Stimulated activated CD8-positive, alpha-beta memory T cell treated with anti-CD3 and anti-CD28 coated beads, Interleukin-12 subunit alpha, Interleukin-12 subunit beta, amount 100 ng/mL, for 1 hour (primary cell): ENCODE results near the gene MBD4.

Experiments used
- DNase-seq: peaks from one replicate; pipeline ENCODE4 v3.0.0-alpha.2; 2020; ENCODE audit warnings: low read depth

The MBD4 gene

DNA sequence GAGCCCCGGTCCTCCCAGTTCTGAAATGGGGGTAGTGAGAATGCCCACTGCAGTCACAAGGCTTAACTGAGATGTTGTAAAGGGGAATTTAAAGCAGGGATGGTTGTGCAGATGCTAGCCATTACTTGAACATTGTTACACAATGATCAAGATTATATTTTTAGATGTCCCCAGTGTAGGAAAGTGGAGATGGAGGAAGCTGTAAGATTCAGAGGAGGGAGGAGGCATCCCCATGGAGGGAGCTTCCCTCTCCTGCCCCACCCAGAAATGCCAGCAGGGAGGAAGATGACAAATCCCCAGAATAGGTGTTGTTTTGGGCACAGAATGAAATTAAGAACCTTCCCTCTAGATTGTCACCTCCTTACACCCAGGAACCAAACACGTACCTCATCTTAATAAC is 57.4 kb downstream of the MBD4 start:
- no peak for DNase-seq
